HG02870 (cell line): ENCODE data around the gene LTA.

Source experiments
- ATAC-seq: cut with Tn5 transposase; IDR thresholded peaks from one replicate; pipeline ENCODE4 v1.9.1; 2021; ENCODE audit warnings: mild to moderate bottlenecking, moderate library complexity; ENCODE audit not compliant: unreplicated experiment

The LTA gene

DNA sequence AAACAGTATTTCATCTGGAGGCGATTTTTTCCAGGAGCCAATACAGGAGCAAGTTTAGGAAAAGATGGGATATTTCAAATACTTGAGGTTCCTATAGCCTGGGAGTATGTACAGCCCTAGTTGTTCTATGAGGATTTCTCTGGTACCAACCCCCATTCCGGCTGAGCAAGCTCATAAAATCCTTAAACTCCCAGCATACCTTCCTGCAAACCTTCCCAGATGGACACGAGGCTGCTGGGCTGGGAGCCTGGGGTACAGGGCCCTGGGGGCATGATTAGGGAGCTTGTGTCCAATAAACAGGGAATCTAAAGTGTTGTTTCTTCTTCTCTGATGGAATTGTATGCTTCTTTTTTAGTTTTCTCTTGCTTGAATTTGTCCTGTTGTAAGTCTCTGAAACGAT, 49.9 kb downstream of the LTA start:
- no peak for ATAC-seq

DNA sequence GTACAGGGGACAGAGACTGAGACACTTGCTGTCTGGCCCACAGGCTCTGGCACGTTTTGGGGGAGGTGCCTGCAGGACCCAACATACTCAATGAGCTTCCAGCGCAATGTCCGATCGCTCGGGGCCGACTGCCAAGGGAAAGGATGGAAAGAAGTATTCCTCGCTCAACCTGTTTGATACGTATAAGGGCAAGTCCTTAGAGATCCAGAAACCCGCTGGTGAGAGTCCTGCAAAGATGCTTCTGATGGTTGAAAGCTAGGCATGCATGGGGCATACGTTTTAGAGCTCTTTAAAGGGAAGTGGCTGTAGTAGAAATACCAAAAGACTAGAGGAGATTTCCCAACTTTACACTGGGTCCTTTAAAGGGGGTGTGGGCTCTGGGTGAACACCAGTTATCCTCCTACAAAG, 50.6 kb downstream of the LTA start:
- ATAC-seq, result no peak
